Right atrium auricular region (tissue), 2 donors: ENCODE results near the gene GMDS. TPM values are rescaled to one million over a fixed set of nuclear protein-coding genes. Genes with fewer than 3 reads are reported as not detected.

Source experiments
- DNase-seq: peaks from one replicate; pipeline ENCODE4 v3.0.0-alpha.2; 2019; ENCODE audit warnings: low spot score
- H3K27ac ChIP-seq, 2 donors: fragments of 200-600 bp; sonication (generic); 1 replicate in 1 of 2; 2 replicates in 1 of 2; pipeline ENCODE4 v1.5.1; 2016 to 2019
- H3K27me3 ChIP-seq, 2 donors: fragments of 200-600 bp; sonication (generic); one replicate each; pipeline versions ENCODE4 v1.5.1 to v1.6.0; 2017 to 2019
- H3K36me3 ChIP-seq: fragments of 200-600 bp; sonication (generic); one replicate; pipeline ENCODE4 v1.5.1; 2016
- H3K4me1 ChIP-seq, 2 donors: fragments of 200-600 bp; sonication (generic); one replicate each; pipeline versions ENCODE4 v1.5.1 to v1.6.0; 2017 to 2019
- H3K4me3 ChIP-seq, 2 donors: fragments of 200-600 bp; sonication (generic); 1 replicate in 1 of 2; 2 replicates in 1 of 2; pipeline ENCODE4 v1.5.1; 2017 to 2019; ENCODE audit warnings: mild to moderate bottlenecking in 1 of 2, moderate library complexity in 1 of 2
- H3K9me3 ChIP-seq, 2 donors: fragments of 200-600 bp; sonication (generic); one replicate each; pipeline ENCODE4 v1.5.1; 2019
- CTCF ChIP-seq, 2 donors: fragments of 200-600 bp; sonication (generic); IDR thresholded peaks; one replicate each; pipeline ENCODE4 v1.5.1; 2019; ENCODE audit warnings: antibody characterized with exemption in 2 of 2
- total RNA-seq, 2 donors: library from RNA; depleted of rRNA; stranded (reverse); fragments of >200 nt; gene quantifications; one replicate each; pipeline ENCODE4 v1.1.0, GENCODE V29; 2016

GMDS gene
- total RNA-seq, 2 donors from 2014 or later = 11.1 to 11.8 TPM

DNA sequence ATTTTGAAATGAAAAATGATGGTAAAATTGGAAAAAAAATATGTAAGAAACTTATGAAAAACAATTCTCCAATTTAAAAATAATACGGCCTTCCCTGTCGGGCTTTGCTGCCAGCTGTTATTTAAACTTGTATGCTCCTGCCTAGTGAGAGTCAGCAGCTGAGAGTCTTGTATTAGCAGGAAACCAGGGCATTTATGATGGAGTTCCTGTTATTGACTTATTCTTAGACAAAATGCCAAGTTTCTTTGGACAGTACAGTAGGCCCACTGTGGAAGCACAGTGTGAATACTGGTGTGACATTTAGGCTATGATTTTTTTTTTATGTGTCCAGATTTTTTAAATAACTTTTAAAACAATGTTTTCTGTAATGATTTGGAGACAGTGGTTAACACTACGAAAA is 42.1 kb downstream of the GMDS start:
- TF ChIP-seq CTCF (IDR thresholded peaks at IDR 0.05) = no peak
- no peaks in the 10 kb centered on the region for H3K27me3 ChIP-seq
- peak overlapping the region in 1 of 2 donors; percentile 3 for H3K27ac ChIP-seq

DNA sequence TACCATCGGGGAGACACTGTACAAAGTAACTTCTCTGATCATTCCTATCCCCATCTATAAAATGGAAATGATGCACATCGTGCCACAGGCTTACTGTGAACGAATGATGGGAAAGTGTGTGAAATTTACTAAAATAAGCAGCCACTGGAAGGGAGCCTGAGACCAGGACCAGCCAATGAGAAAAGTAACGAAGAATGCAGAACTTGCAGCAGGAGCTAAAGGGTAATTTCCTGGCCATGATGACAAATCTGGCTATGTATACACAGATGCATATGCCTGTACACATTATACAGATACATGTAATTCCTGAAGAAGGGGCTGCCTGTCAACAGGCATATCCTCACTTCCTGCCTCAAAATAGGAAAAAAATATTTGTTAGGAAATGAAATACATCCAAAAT is 47.4 kb downstream of the GMDS start:
- no peak for TF ChIP-seq CTCF (IDR thresholded peaks at IDR 0.05)
- H3K27me3 ChIP-seq = no peaks in the 10 kb centered on the region
- H3K36me3 ChIP-seq = no peaks in the 10 kb centered on the region
- H3K4me1 ChIP-seq = no peaks in the 10 kb centered on the region
- DNase-seq = no peak
- no peak overlapping the region for H3K4me3 ChIP-seq
- H3K27ac ChIP-seq = no peak overlapping the region
- no peaks in the 10 kb centered on the region for H3K9me3 ChIP-seq

More for the DNA sequence above, 42.1 kb downstream of the GMDS start:
- H3K9me3 ChIP-seq = peaks cover 0 to 5% of the 10 kb centered on the region in 2 donors
- H3K36me3 ChIP-seq = no peaks in the 10 kb centered on the region
- DNase-seq = no peak
- peaks cover 0 to 5% of the 10 kb centered on the region in 2 donors for H3K4me1 ChIP-seq
- no peak overlapping the region for H3K4me3 ChIP-seq

GRCh38 chr6:2197177-2197671 is 48.2 kb downstream of the GMDS start:
- no peak for DNase-seq
- H3K27ac ChIP-seq = no peak overlapping the region
- no peak overlapping the region for H3K4me3 ChIP-seq
- H3K36me3 ChIP-seq = no peaks in the 10 kb centered on the region
- no peaks in the 10 kb centered on the region for H3K9me3 ChIP-seq
- H3K27me3 ChIP-seq = no peaks in the 10 kb centered on the region
- no peaks in the 10 kb centered on the region for H3K4me1 ChIP-seq
- no peak for TF ChIP-seq CTCF (IDR thresholded peaks at IDR 0.05)

DNA sequence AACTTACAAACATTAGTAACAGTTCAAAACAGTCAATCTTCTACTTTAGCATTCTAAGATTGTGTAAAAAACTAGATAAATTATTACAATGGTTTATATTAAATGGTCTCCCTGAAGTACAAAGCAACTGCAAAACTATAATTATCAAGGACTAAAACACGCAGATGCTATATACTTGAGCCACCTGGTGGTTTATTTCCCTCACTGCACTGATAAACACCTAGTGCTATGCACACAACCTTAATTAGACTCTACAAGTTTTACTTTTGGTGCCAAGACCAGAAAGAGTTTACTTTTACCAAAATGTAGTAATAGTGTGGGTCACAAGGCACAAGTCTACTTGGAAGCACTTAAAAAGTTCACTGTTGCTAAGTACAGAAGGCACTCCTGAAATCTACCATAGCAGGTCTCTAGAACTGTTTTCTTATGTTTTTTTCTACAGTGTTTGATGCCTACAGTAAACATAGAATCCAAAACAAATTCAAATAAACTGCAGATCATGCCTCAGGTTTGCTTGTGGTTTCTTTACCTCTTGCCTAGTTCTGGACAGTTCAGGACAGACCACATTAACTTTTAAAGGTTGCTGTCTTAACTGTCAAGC is 49.2 kb downstream of the GMDS start:
- Histone ChIP-seq H3K9me3 (no peaks in the 10 kb centered on the region), H3K4me1 (no peaks in the 10 kb centered on the region), H3K27me3 (no peaks in the 10 kb centered on the region), H3K36me3 (no peaks in the 10 kb centered on the region), H3K4me3 (no peak overlapping the region), H3K27ac (no peak overlapping the region)
- DNase-seq = no peak
- TF ChIP-seq CTCF (IDR thresholded peaks at IDR 0.05) = peak; percentile 54 to 86

GRCh38 chr6:2194643-2195042 is 50.8 kb downstream of the GMDS start:
- DNase-seq = no peak
- TF ChIP-seq CTCF (IDR thresholded peaks at IDR 0.05) = no peak
- no peaks in the 10 kb centered on the region for H3K4me1 ChIP-seq

GRCh38 chr6:2193931-2194330 is 51.5 kb downstream of the GMDS start:
- no peaks in the 10 kb centered on the region for H3K4me1 ChIP-seq
- no peaks in the 10 kb centered on the region for H3K36me3 ChIP-seq
- H3K9me3 ChIP-seq = no peaks in the 10 kb centered on the region
- H3K27ac ChIP-seq = no peak overlapping the region
- TF ChIP-seq CTCF (IDR thresholded peaks at IDR 0.05) = no peak
- DNase-seq = no peak
- H3K4me3 ChIP-seq = no peak overlapping the region
- no peaks in the 10 kb centered on the region for H3K27me3 ChIP-seq

More at GRCh38 chr6:2194643-2195042, 50.8 kb downstream of the GMDS start:
- H3K9me3 ChIP-seq = no peaks in the 10 kb centered on the region
- no peak overlapping the region for H3K27ac ChIP-seq
- no peak overlapping the region for H3K4me3 ChIP-seq
- no peaks in the 10 kb centered on the region for H3K27me3 ChIP-seq
- no peaks in the 10 kb centered on the region for H3K36me3 ChIP-seq
